Nephron progenitor cell (in vitro differentiated cells): ENCODE data around the gene LIPC.

ENCODE experiments used
- DNase-seq: peaks from one replicate; pipeline ENCODE4 v3.0.0; 2021
- H3K27ac Mint-ChIP-seq: 2 replicates; pipeline ENCODE4 v1.8.0; 2021; ENCODE audit warnings: mild to moderate bottlenecking, moderate library complexity, mixed read lengths
- H3K27me3 Mint-ChIP-seq: 2 replicates; pipeline ENCODE4 v1.8.0; 2021; ENCODE audit warnings: mild to moderate bottlenecking, low read depth, mixed read lengths; ENCODE audit not compliant: poor library complexity
- H3K36me3 Mint-ChIP-seq: 2 replicates; pipeline ENCODE4 v1.8.0; 2021; ENCODE audit warnings: low read depth, mixed read lengths
- H3K4me1 Mint-ChIP-seq: 2 replicates; pipeline ENCODE4 v1.8.0; 2021; ENCODE audit warnings: mixed read lengths
- H3K4me3 Mint-ChIP-seq: 2 replicates; pipeline ENCODE4 v1.8.0; 2021; ENCODE audit warnings: mild to moderate bottlenecking, moderate library complexity, mixed read lengths
- H3K9me3 Mint-ChIP-seq: 2 replicates; pipeline ENCODE4 v1.8.0; 2021; ENCODE audit warnings: mild to moderate bottlenecking, moderate library complexity, mixed read lengths
- CTCF ChIP-seq: fragments of 200-600 bp; sonication (generic); IDR thresholded peaks from 2 replicates; pipeline ENCODE4 v1.5.0; 2021; ENCODE audit warnings: antibody characterized with exemption

The LIPC gene

GRCh38 chr15:58406811-58407210 is 25.0 kb upstream of the LIPC start:
- TF ChIP-seq CTCF: no peak
- peaks cover 43% of the 10 kb centered on the region for H3K4me1 Mint-ChIP-seq
- H3K27me3 Mint-ChIP-seq: peaks cover 3% of the 10 kb centered on the region
- H3K36me3 Mint-ChIP-seq: no peaks in the 10 kb centered on the region
- H3K9me3 Mint-ChIP-seq: peaks cover 4% of the 10 kb centered on the region
- no peak overlapping the region for H3K4me3 Mint-ChIP-seq
- DNase-seq: no peak
- H3K27ac Mint-ChIP-seq: no peak overlapping the region

- Mint-ChIP-seq H3K4me1 (peaks cover 43% of the 10 kb centered on the region), H3K9me3 (peaks cover 5% of the 10 kb centered on the region), H3K36me3 (no peaks in the 10 kb centered on the region), H3K4me3 (no peak overlapping the region), H3K27me3 (peaks cover 3% of the 10 kb centered on the region), H3K27ac (no peak overlapping the region)
- no peak for TF ChIP-seq CTCF
- DNase-seq: no peak
Measured at GRCh38 chr15:58407236-58407775, 24.5 kb upstream of the LIPC start.

- H3K27ac Mint-ChIP-seq: no peak overlapping the region
- peaks cover 43% of the 10 kb centered on the region for H3K4me1 Mint-ChIP-seq
- DNase-seq: no peak
- H3K36me3 Mint-ChIP-seq: no peaks in the 10 kb centered on the region
- no peak for TF ChIP-seq CTCF
- no peak overlapping the region for H3K4me3 Mint-ChIP-seq
- peaks cover 3% of the 10 kb centered on the region for H3K27me3 Mint-ChIP-seq
- H3K9me3 Mint-ChIP-seq: peaks cover 5% of the 10 kb centered on the region
Measured at GRCh38 chr15:58407778-58408177, 24.0 kb upstream of the LIPC start.

GRCh38 chr15:58409861-58410260 is 21.9 kb upstream of the LIPC start:
- DNase-seq: no peak
- peaks cover 43% of the 10 kb centered on the region for H3K4me1 Mint-ChIP-seq
- H3K4me3 Mint-ChIP-seq: peak overlapping the region; percentile 25
- no peak for TF ChIP-seq CTCF
- peaks cover under 1% of the 10 kb centered on the region for H3K27me3 Mint-ChIP-seq
- H3K36me3 Mint-ChIP-seq: no peaks in the 10 kb centered on the region
- H3K27ac Mint-ChIP-seq: peak overlapping the region; percentile 72
- H3K9me3 Mint-ChIP-seq: peaks cover 17% of the 10 kb centered on the region

- Mint-ChIP-seq H3K4me1 (peaks cover 43% of the 10 kb centered on the region), H3K9me3 (peaks cover 17% of the 10 kb centered on the region), H3K4me3 (no peak overlapping the region), H3K27ac (no peak overlapping the region), H3K36me3 (no peaks in the 10 kb centered on the region), H3K27me3 (no peaks in the 10 kb centered on the region)
- DNase-seq: no peak
- TF ChIP-seq CTCF: no peak
Measured at GRCh38 chr15:58410353-58410752, 21.4 kb upstream of the LIPC start.

- H3K4me3 Mint-ChIP-seq: no peak overlapping the region
- no peak for TF ChIP-seq CTCF
- no peaks in the 10 kb centered on the region for H3K36me3 Mint-ChIP-seq
- H3K27me3 Mint-ChIP-seq: no peaks in the 10 kb centered on the region
- peaks cover 20% of the 10 kb centered on the region for H3K9me3 Mint-ChIP-seq
- no peak overlapping the region for H3K27ac Mint-ChIP-seq
- H3K4me1 Mint-ChIP-seq: peaks cover 24% of the 10 kb centered on the region
- DNase-seq: no peak
Measured at GRCh38 chr15:58413253-58413652, 18.5 kb upstream of the LIPC start.
